Measurements from ENCODE around the gene FIZ1. TPM values are rescaled to one million over a fixed set of nuclear protein-coding genes. Genes with fewer than 3 reads are reported as not detected.

Gene FIZ1, protein sequence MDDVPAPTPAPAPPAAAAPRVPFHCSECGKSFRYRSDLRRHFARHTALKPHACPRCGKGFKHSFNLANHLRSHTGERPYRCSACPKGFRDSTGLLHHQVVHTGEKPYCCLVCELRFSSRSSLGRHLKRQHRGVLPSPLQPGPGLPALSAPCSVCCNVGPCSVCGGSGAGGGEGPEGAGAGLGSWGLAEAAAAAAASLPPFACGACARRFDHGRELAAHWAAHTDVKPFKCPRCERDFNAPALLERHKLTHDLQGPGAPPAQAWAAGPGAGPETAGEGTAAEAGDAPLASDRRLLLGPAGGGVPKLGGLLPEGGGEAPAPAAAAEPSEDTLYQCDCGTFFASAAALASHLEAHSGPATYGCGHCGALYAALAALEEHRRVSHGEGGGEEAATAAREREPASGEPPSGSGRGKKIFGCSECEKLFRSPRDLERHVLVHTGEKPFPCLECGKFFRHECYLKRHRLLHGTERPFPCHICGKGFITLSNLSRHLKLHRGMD
- total RNA-seq = 10 to 100 TPM in 2 of 8 experiments, 1 to 10 TPM in 6; 5.0 to 11.6 (median 8.3) TPM

DNA sequence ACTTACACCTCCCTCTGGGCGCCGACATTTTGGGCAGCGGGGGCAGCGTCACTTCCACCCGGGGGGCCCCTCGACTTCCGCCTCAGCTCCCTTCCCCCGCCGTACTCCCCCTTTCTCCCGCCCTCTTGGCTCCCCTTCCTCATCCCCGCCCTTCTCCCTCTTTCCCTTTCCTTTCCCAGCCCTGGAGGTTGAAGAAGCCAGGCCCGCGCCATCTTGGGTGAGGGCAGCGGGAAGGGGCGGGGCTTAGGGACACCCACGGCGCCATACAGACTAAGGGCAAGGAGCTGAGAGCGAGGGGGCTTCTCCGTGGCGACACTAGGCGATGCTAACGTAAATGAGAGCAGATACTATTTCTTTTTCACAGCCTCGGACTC, at the start of gene FIZ1:
Gene FIZ1, minus strand, starts transcription at position 50 of the 374 bp plus-strand sequence. CDS start 1,652 bp downstream, outside the sequence.
- WGBS, 10 experiments = 0% methylated on average over 1 to 2 of the region's 23 CpGs; no CpG with 5 or more reads in 8 of the 10 experiments

DNA sequence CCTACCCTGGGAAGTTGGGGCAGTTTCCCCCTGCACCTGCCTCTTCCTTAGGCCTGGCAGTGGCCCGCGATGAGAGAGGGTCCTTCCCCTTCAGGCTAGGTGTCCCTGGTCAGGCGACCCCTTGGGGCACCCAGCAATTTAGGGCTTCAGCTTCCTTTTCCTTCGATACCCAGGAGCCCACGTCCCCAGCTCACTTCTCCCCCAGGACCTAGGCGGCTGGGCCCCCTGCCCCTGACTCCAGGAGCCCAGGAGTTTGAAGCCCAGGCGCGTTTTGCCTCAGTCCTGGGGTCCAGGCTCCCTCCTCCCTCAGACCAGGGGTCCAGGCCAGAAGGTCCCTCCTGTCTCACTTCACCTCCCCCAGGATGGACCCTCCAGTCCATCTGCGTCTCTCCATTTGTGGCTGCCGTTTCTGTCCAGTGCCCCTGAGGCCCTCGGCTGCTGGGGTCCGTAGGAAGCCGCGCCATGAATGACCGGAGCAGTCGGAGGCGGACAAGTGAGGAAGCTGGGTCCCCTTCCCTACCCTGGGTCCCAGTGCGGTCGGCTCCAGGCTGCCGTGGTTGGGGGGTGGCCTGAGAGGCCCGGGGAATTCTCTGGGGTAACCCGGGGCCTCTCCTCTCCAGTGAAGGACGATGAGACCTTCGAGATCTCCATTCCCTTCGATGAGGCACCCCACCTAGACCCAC, 49.4 kb upstream of the FIZ1 start:
- in situ Hi-C loops (cut with MboI; ENCODE audit: low pct_unique_long_range_greater_than_20kb in 2 of 9, low sequenced_read_pairs in 9 of 9, unreplicated experiment in 9 of 9) = loop anchor here in 3 of 9 experiments (25.0 kb wide), 1 partner anchor 511 kb away; the partner anchor contains the start of gene TNNT1 (in 3 of the 3)
- peak overlapping the region in 1 of 2 donors; percentile 98 for H3K27ac ChIP-seq
- ATAC-seq (replicated peaks in 6 of 8) = peak in 1 of 8 experiments; percentile 14
- H3K4me1 ChIP-seq (replicated peaks in 1 of 2) = peaks cover 11 to 15% of the 10 kb centered on the region in 2 donors
- peak overlapping the region; percentile 74 to 99 (median 93) for H3K4me3 ChIP-seq
- 10 to 100% methylated on average over 1 to 6 of the region's 25 CpGs; no CpG with 5 or more reads in 8 of the 10 experiments for WGBS, 10 experiments

More for the DNA sequence above, at the start of gene FIZ1:
- Histone ChIP-seq H3K4me1 (replicated peaks in 1 of 2) (peaks cover 12 to 13% of the 10 kb centered on the region in 2 donors), H3K4me3 (peak within 1 kb of the TSS; percentile 68 to 94 (median 90)), H3K27ac (peak within 1 kb of the TSS; percentile 99 to 100)
- ATAC-seq (replicated peaks in 6 of 8) = peak; percentile 75 to 83 (median 80)
- in situ Hi-C loops (cut with MboI; ENCODE audit: low pct_unique_long_range_greater_than_20kb in 2 of 9, low sequenced_read_pairs in 9 of 9, unreplicated experiment in 9 of 9) = no loop called here

DNA sequence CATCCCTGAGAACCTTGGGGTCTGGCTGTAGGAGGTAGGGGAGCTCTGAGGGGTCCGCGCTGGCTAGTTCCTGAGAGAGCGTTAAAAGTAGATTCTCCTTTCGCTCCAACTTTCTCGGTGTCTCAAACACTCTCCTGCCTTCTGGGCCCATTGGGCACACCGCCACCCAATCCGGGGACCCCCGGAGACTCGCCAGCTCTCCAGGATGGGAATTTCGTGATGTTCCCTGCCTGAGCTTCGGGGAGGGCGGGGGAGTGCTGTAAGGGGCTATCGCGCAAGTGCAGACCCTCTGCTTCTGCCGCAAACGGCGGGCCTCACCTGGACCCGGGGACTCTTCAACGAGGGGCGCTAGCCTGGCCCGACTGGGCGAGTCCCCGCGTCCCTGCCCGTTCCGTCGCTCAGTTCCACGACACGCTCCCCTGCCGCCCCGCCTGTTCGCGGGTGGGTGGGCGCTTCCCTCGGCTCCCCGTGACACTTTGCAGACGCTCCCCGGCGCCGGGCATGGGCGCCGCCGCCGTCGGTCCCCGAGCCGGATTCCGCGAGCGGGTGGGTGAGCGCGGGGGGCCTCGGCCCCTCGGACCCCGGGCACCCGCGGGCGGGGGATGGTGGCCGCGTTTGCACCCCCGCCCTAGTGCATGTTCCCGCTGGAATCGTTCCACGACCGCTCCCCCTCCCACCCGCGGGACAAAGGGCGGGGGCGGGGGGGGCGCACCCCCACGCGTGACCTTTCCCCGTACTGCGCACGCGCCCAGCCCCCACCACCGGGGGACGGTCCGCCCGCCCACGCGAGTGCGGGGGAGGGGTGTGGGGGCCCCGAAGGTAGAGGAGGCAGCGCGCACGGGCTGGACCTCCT, 48.6 kb upstream of the FIZ1 start, which contains the start of gene CCDC106:
Gene CCDC106, plus strand, starts transcription at position 481 of the 853 bp plus-strand sequence. CDS start 835 bp downstream, outside the sequence.
- in situ Hi-C loops (cut with MboI; ENCODE audit: low pct_unique_long_range_greater_than_20kb in 2 of 9, low sequenced_read_pairs in 9 of 9, unreplicated experiment in 9 of 9) = loop anchor here in 3 of 9 experiments (25.0 kb wide), 1 partner anchor 511 kb away; the partner anchor contains the start of gene TNNT1 (in 3 of the 3)
- 0 to 6% (median 0%) methylated on average over 1 to 6 of the region's 87 CpGs; no CpG with 5 or more reads in 6 of the 10 experiments for WGBS, 10 experiments
- H3K4me1 ChIP-seq (replicated peaks in 1 of 2) = peaks cover 14 to 17% of the 10 kb centered on the region in 2 donors

DNA sequence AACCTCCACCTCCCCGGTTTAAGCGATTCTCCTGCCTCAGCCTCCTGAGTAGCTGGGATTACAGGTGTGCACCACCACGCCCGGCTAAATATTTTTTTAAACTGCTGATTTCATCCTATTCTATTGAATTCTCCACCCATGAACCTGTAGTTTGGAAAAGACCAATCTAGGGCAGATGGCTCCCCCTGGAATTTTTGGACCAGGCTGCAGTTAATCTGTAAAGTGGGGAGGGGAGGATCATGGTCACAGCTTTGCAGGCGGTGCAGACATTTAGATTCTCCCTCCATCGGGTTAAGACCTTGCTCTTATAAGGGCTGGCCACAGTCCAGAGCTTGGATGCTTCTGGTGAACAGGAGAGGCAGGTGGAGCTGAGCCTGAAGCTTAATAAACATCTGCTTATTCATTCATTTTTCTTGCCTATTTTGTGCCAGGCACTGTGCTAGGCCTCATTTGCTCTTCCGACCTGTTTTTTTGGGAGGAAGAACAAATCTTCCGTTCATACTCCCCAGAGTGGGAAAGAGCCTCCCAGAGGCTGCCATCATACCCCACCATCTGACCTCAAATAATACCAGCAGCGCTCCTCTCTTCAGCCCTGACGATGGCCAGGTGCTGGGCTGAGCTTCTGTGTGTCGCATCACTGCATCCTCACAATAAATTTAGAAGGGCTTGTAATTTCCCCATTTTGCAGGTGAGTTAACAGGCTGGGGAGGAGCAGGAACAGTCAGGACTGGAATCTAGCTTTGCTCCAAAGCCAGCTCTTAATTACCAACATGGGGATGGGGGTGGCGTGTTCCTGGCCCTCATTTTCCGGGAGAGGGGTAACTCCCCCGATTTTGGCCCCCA, 47.8 kb upstream of the FIZ1 start:
- 30 to 66% (median 54%) methylated on average over 2 to 8 of the region's 14 CpGs; no CpG with 5 or more reads in 3 of the 10 experiments for WGBS, 10 experiments
- in situ Hi-C loops (cut with MboI; ENCODE audit: low pct_unique_long_range_greater_than_20kb in 2 of 9, low sequenced_read_pairs in 9 of 9, unreplicated experiment in 9 of 9) = loop anchor here in 3 of 9 experiments (25.0 kb wide), 1 partner anchor 510 kb away; the partner anchor contains the start of gene TNNT1 (in 3 of the 3)
- Histone ChIP-seq H3K27ac (peak overlapping the region; percentile 95 to 98), H3K4me3 (peak overlapping the region; percentile 74 to 99 (median 93)), H3K4me1 (replicated peaks in 1 of 2) (peaks cover 20 to 24% of the 10 kb centered on the region in 2 donors)
- ATAC-seq (replicated peaks in 6 of 8) = no peak

More for the DNA sequence above, 48.6 kb upstream of the FIZ1 start, which contains the start of gene CCDC106:
- Histone ChIP-seq H3K27ac (peak within 1 kb of the TSS; percentile 95 to 98), H3K4me3 (peak within 1 kb of the TSS; percentile 74 to 99 (median 93))
- peak; percentile 11 to 77 (median 64) for ATAC-seq (replicated peaks in 6 of 8)

DNA sequence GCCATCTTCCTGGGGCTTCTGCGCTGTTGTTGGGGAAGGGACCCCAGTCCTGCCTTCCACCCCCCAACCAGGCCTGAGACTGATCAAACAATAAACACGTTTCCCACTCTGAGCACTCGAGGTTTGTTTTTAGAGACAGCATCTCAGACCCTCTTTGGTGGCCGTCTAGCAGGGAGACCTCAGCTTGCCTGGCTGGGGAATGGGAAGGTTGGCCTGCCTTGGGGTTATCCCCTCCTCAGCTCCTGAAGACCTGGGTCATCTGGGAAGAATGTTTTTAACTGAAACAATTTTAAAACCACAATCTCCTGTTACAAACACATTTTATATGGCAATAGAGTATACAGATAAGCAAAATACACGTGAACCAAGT, 46.2 kb upstream of the FIZ1 start:
- Histone ChIP-seq H3K4me1 (replicated peaks in 1 of 2) (peaks cover 20 to 24% of the 10 kb centered on the region in 2 donors), H3K4me3 (no peak overlapping the region), H3K27ac (no peak overlapping the region)
- 77 to 100% (median 85%) methylated on average over 1 to 4 of the region's 5 CpGs; no CpG with 5 or more reads in 3 of the 10 experiments for WGBS, 10 experiments
- no peak for ATAC-seq (replicated peaks in 6 of 8)
- in situ Hi-C loops (cut with MboI; ENCODE audit: low pct_unique_long_range_greater_than_20kb in 2 of 9, low sequenced_read_pairs in 9 of 9, unreplicated experiment in 9 of 9) = loop anchor here in 3 of 9 experiments (25.0 kb wide), 1 partner anchor 508 kb away; the partner anchor contains the start of gene TNNT1 (in 3 of the 3)

DNA sequence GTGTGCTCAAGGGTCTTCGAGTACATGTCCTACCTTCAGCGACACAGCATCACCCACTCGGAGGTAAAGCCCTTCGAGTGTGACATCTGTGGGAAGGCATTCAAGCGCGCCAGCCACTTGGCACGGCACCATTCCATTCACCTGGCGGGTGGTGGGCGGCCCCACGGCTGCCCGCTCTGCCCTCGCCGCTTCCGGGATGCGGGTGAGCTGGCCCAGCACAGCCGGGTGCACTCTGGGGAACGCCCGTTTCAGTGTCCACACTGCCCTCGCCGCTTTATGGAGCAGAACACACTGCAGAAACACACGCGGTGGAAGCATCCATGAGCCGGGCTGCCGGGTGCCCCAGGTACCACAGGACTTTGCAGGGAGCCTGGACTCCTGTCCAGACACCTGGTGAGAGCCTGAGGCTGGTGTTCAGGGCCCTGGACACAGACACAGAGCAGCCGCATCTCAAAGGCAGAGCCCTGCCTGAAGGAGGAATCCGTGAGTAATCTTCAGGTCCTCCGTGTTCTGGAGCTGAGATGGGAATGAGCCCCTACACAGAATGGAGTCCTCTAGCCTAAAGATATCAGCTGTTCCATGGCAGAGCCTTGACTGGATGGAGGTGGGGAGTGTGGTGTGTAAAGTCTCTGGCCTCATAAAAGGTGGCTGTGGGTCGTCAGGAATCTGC, 45.7 kb upstream of the FIZ1 start:
- Histone ChIP-seq H3K4me3 (peak overlapping the region in 2 of 5 donors; percentile 81 to 99), H3K27ac (no peak overlapping the region), H3K4me1 (replicated peaks in 1 of 2) (peaks cover 24 to 29% of the 10 kb centered on the region in 2 donors)
- 78 to 100% (median 94%) methylated on average over 1 to 13 of the region's 28 CpGs; no CpG with 5 or more reads in 6 of the 10 experiments for WGBS, 10 experiments
- ATAC-seq (replicated peaks in 6 of 8) = no peak
- in situ Hi-C loops (cut with MboI; ENCODE audit: low pct_unique_long_range_greater_than_20kb in 2 of 9, low sequenced_read_pairs in 9 of 9, unreplicated experiment in 9 of 9) = loop anchor here in 3 of 9 experiments (25.0 kb wide), 1 partner anchor 508 kb away; the partner anchor contains the start of gene TNNT1 (in 3 of the 3)

DNA sequence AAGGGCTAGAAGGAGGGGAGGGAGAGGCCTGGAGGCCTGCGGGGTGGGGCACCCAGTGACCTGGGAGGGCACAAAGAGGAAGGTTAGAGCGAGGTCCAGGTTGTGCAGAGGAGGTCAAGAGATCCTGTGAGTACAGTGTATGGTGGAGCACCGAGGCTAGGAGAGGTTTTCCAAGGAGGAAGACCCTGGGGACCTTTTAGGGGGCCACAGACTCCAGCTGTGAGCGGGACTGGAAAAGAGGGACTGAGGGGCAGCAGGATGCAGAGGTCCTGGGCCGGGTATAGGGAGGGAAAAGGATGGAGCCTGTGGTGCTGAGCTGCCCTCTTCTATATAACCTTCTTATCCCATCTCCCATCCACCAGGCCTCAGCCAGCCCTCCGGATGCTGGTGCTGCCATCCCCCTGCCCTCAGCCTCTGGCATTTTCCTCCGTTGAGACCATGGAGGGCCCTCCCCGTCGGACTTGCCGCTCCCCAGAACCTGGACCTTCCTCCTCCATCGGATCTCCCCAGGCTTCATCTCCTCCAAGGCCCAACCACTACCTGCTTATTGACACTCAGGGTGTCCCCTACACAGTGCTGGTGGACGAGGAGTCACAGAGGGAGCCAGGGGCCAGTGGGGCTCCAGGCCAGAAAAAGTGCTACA, 45.0 kb upstream of the FIZ1 start:
- 17 to 100% (median 78%) methylated on average over 1 to 6 of the region's 12 CpGs; no CpG with 5 or more reads in 3 of the 10 experiments for WGBS, 10 experiments
- peaks cover 25 to 32% of the 10 kb centered on the region in 2 donors for H3K4me1 ChIP-seq (replicated peaks in 1 of 2)
- peak overlapping the region; percentile 81 to 99 (median 97) for H3K4me3 ChIP-seq
- in situ Hi-C loops (cut with MboI; ENCODE audit: low pct_unique_long_range_greater_than_20kb in 2 of 9, low sequenced_read_pairs in 9 of 9, unreplicated experiment in 9 of 9) = loop anchor here in 3 of 9 experiments (25.0 kb wide), 1 partner anchor 507 kb away; the partner anchor contains the start of gene TNNT1 (in 3 of the 3)
- ATAC-seq (replicated peaks in 6 of 8) = no peak
- H3K27ac ChIP-seq = peak overlapping the region; percentile 38 to 90

DNA sequence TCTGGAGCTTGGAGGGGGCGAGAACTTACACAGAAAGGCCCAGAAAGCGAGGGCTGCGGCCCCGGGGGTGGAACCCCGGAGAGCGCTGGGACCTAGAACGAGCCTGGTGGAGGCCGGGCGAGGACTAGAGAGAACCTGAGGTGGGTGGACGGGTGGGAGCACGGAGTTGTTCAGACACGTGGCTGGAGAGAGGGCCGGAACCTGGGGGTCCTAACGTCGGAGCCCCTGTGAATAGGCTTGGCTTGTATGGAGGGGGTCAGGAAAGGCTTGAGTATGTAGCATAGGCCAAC, 44.5 kb upstream of the FIZ1 start:
- peaks cover 21 to 28% of the 10 kb centered on the region in 2 donors for H3K4me1 ChIP-seq (replicated peaks in 1 of 2)
- ATAC-seq (replicated peaks in 6 of 8) = peak; percentile 0 to 5 (median 0)
- peak overlapping the region; percentile 38 to 90 for H3K27ac ChIP-seq
- no CpG with 5 or more reads among the region's 15 CpGs for WGBS, 10 experiments
- H3K4me3 ChIP-seq = peak overlapping the region; percentile 81 to 99 (median 97)
- in situ Hi-C loops (cut with MboI; ENCODE audit: low pct_unique_long_range_greater_than_20kb in 2 of 9, low sequenced_read_pairs in 9 of 9, unreplicated experiment in 9 of 9) = loop anchor here in 3 of 9 experiments (25.0 kb wide), 1 partner anchor 507 kb away; the partner anchor contains the start of gene TNNT1 (in 3 of the 3)

DNA sequence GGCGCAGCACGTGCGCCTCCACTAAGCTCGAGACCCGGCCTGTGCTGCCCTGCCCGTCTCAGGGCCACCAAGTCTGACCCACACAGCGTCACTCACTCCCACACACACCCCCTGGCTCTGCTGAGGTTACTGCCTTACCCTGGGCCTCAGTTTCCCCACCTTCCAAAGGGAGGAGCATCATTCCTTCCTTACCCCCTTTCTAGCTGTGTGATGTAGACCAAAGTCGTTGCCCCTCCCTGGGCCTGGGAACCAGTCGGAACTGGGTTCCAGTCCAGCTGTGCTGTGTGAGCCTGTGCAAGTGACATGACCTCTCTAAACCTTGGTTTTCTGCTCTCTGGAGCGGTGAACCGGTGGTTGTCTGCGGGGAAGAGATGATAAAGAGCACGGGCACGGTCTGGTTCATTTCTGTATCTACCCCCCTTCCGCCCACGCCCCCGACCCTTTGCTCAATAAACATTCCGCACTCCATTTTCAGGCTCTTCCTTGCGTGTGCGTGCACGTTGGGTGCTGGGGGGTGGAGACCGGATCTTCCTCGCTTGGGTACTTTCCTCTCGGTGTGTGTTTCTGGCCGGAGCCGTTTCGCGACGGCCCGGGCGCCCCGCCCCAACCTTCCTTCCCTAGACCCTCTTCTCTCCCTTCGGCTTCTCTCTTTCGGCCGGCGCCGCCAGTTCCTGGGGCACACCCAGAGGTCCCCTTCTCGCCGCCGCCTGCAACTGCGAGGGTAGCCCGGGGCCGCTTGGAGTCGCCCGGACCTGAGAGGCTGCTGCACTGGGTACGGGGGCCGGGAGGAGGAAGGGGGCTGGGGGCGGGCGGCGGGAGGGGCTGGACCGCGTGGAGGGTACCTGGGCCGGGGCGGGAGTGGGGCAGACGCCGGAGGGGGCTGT, 43.9 kb upstream of the FIZ1 start, which contains the start of gene ZNF581:
Gene ZNF581, plus strand, starts transcription at position 647 of the 884 bp plus-strand sequence. CDS start 923 bp downstream, outside the sequence.
- H3K4me1 ChIP-seq (replicated peaks in 1 of 2) = peaks cover 20 to 28% of the 10 kb centered on the region in 2 donors
- WGBS, 10 experiments = 0 to 12% (median 1%) methylated on average over 2 to 17 of the region's 56 CpGs; no CpG with 5 or more reads in 4 of the 10 experiments

More for the DNA sequence above, 43.9 kb upstream of the FIZ1 start, which contains the start of gene ZNF581:
- peak; percentile 10 to 44 (median 32) for ATAC-seq (replicated peaks in 6 of 8)
- Histone ChIP-seq H3K27ac (peak within 1 kb of the TSS; percentile 38 to 90), H3K4me3 (peak within 1 kb of the TSS; percentile 81 to 99 (median 97))
- in situ Hi-C loops (cut with MboI; ENCODE audit: low pct_unique_long_range_greater_than_20kb in 2 of 9, low sequenced_read_pairs in 9 of 9, unreplicated experiment in 9 of 9) = loop anchor here in 3 of 9 experiments (25.0 kb wide), 1 partner anchor 506 kb away; the partner anchor contains the start of gene TNNT1 (in 3 of the 3)

Measured in motor neuron (in vitro differentiated cells).